ENCODE data around the gene RHBDL2.
"Not testable (repeated sequence)": the region's sequence is repeated elsewhere in the genome, so short reads cannot be mapped to it uniquely, and the experiment has no call there.

The RHBDL2 gene, protein sequence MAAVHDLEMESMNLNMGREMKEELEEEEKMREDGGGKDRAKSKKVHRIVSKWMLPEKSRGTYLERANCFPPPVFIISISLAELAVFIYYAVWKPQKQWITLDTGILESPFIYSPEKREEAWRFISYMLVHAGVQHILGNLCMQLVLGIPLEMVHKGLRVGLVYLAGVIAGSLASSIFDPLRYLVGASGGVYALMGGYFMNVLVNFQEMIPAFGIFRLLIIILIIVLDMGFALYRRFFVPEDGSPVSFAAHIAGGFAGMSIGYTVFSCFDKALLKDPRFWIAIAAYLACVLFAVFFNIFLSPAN

DNA sequence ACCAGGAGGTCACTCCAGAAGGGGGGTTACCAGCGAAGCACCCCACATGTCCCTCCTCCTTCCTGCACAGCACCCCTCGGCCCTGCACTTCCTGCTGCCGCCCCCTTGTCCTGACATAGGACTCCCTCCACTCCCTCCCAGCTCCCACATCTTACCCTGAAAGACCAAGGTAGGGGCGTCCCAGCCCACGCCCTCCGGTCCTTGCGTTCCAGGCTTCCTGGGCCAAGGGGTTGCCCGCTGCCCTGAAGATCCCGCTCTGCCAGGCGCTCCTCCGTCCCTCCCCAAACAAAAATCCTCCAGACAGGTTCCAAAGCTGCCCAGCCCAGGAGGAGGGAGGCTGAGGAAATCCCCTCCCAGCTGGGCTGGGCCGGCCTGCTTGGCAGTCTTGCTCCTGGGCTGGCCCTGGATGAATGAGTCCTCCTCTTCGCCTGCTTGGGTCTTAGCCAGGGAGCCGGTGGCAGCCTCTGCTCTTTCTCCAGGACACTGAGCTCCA, at the start of gene RHBDL2:
RHBDL2 (minus strand) TSS at position 304 of the 493 bp plus-strand sequence. CDS start 22,618 bp downstream, outside the sequence.
- FAIRE-seq: no peak

DNA sequence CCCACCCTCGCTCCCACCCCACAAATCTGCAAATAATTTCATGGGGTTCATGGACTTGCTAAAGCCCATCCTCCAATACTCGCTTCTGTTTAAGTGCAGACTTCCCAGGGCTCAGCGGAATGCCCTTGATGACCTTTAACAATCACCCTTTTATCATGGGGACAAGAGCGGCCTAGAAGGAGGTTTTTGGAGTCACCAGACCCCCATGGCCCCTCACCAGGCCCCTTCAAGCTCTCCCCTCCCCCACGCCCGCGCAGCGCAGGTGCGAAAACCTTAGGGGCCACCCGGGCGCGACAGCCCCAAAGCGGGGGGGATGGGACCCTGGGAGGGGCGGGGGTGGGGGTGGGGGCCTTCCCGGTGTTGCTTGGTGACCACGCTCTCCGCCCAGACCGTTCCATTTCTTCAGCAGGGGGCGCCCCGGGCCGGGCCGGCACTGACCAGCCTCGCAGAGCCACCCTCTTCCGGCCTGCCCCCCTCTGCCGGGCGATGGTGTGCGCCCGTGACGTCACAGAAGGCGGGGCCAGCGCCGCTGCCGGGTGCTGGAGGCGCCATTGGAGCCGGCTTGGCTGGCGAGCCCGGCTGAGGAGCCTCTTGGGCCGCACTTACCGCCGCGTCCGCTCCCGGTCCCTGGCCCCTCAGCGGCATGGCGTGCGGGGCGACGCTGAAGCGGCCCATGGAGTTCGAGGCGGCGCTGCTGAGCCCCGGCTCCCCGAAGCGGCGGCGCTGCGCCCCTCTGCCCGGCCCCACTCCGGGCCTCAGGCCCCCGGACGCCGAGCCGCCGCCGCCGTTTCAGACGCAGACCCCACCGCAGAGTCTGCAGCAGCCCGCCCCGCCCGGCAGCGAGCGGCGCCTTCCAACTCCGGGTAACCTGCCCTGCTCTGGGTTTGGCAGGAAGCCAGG, 49.4 kb upstream of the RHBDL2 start, which contains the start of gene AKIRIN1:
AKIRIN1 (plus strand) TSS at position 539 of the 900 bp plus-strand sequence; CDS start at position 644, 105 bp downstream.
- no peak for FAIRE-seq

DNA sequence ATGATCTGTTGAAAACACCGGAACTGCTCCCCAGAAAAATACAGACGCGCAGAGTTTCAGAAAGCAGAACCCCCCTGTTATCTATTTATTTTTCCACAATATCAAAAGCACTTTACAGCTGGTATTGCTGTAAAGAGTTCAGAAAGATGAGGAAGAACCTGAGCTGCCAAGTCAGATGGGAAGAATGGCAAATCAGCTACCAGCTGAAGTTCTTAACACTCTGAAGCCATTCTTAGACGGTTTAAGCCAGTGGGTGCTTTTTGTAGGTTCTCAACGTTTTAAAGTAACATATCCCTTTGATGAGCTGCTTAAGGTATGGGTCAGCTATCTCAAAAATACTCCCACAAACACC, 48.7 kb upstream of the RHBDL2 start:
- no peak for FAIRE-seq

DNA sequence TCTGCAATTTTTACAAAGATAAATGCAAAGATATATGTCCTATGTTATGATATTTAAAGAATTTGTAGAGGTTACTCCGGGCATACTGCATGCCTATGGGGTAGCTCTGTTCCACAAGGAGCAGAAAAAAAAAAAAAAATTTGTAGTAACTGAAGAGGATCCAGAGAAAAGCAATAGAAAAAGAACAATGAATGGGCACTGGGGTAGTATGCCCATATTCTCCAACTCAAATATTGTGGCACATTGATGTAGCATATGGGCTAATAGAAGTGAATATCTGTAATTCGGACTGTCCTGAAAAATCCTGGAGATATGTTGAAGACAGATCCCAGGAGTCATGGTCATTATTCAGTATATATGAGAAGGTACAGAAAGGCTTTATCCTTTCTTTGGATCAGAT, 48.3 kb upstream of the RHBDL2 start:
- no peak for FAIRE-seq

DNA sequence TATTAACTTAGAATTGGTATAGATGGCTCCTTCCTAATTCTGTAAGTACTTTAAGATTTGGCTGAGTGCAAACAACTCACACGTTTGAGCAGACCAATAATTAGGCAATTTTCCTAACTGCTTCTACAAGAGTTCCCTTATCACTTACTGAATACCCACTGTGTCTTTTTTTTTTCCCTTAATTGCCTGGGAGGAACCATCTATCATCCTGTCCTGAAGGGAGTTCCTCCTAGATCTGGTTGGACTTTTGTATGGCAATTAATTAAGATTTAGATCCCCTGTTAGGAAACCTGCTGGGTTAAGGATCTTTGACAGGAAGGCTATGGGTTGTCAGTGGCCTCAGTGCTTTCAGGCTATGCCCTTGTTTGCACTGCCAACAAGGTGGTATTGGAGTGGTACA, 37.8 kb upstream of the RHBDL2 start:
- not testable (repeated sequence) for FAIRE-seq

DNA sequence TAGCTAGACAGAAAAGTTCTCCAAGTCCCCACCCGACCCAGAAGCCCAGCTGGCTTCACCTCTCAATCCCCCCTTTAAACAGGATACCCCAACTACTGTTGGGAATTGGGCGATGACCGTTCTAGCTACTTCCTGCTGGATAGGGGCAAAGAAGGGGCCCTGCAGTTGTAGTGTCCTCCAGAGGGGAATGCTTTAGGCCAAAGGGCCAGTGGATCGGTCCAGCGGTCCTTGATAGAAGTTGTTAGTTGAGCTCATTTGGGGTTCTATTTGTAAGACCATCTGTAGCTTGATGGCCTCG, 36.6 kb upstream of the RHBDL2 start:
- not testable (repeated sequence) for FAIRE-seq

DNA sequence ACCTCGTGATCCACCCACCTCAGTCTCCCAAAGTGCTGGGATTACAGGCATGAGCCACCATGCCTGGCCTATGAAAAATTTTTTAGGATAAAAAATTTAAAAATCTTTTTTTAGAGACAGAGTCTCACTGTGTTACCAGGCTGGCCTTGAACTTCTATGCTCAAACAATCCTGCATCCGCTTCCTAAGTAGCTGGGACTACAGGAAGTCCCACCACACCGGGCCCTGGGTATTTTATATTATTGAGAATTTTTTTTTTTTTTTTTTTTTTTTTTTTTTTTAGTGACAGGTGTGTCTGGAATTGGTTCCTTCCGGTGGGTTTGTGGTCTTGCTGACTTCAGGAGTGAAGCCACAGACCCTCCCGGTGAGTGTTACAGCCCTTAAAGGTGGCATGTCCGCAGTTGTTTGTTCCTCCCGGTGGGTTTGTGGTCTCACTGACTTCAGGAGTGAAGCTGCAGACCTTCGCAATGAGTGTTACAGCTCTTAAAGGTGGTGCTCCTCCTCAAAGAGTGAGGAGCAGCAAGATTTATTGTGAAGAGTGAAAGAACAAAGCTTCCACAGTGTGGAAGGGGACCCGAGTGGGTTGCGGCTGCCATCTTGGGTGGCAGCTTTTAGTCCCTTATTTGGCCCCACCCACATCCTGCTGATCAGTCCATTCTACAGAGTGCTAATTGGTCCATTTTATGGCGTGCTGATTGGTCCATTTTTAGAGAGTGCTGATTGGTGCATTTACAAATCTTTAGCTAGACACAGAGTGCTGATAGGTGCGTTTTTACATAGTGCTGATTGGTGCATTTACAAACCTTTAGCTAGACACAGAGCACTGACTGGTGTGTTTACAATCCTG, 36.0 kb upstream of the RHBDL2 start:
- not testable (repeated sequence) for FAIRE-seq

DNA sequence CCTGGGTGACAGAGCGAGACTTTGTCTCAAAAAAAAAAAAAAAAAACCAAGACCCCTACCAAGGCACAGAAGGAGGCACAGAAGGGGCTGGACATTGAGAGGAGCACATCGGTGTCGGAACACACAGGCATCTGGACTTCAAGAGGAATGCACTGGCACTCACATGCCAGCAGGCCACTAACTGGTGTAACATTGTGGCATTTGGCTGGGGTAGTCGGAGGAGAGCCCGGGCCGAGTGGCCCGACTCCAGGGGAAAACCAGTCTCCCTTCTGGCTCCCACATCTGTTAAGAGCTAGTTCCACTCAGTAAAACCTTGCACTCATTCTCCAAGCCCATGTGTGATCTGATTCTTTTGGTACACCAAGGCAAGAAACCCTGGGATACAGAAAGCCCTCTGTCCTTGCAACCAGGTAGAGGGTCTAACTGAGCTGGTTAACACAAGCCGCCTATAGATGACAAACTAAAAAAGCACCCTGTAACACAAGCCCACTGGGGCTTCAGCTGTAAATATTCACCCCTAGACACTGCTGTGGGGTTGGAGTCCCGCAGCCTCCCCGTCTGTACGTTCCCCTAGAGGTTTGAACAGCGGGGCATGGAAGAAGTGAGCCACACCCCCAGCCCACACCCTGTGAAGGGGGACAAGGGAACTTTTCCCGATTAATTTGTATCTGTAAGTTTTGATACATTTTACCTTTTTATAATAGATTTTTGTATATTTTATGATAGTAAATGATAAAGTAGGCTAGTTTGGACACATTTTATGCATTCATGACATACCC, 32.2 kb upstream of the RHBDL2 start:
- no peak for FAIRE-seq

DNA sequence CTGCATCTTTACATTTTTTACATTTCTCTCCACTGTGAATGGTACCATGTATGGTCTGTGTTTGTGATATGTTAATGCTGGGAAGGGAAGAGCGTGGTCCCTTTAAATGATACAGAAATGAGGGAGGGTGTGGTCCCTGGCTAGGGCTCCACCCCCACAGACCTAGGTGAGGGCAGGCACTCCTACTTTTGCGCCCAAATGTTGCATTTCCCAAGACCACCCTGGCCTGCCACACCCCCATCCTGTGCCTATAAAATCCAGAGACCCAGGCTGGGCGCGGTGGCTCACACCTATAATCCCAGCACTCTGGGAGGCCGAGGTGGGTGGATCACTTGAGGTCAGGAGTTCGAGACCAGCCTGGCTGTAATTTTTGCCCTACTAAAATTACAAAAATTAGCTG, 31.5 kb upstream of the RHBDL2 start:
- FAIRE-seq: not testable (repeated sequence)

DNA sequence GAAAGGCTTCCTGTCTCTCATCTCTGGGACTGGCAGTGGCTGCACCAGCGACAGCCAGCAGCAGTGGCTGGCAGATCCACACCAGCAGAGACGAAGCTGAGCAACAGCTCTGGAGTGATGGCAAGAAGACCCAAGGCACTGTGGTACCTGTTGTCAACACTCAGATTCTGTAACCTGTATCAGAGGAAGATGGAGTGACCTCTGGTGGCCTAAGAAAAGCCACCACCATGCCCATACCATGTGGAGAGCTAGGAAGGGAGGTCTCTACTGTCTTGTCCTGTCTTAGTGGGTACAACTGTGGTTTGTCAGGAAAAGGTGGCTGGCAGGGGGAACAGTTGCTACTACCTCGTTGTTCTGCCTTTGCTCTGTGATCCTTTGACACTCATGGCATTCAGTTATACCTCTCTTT, 22.5 kb upstream of the RHBDL2 start:
- FAIRE-seq: no peak

DNA sequence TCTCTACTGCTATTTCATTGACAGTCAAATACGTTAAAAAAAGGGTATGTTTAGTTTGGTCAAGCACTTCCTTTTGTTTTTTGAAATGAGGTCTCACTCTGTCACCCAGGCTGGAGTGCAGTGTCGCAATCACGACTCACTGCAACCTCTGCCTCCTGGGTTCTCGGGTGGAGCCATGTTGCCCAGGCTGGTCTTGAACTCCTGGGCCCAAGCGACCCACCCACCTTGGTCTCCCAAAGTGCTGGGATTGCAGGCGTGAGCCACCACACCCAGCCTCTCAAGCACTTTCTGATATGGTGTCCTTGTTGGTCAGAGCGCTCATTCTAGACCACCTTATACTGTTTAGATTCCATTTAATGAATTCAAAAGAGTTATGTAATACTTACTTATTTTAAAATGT, 20.9 kb upstream of the RHBDL2 start:
- no peak for FAIRE-seq

DNA sequence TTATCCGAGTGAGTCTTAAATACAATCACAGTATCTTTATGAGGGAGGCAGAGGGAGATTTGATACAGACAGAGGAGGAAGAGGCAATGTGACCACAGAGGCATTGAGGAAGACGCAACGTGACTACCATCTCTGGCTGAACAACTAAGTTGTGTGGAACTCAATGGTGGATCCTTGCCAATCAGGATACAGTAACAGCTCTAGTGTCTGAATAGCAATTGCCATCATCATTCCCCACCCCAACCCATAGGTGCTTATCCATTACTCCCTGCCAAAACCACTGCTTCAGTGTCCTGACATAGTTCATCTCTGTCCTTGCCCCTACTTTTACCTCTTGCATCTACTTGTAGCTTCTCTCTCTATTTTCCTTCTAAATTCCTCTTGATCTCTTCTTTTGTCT, 20.5 kb upstream of the RHBDL2 start:
- FAIRE-seq: no peak

DNA sequence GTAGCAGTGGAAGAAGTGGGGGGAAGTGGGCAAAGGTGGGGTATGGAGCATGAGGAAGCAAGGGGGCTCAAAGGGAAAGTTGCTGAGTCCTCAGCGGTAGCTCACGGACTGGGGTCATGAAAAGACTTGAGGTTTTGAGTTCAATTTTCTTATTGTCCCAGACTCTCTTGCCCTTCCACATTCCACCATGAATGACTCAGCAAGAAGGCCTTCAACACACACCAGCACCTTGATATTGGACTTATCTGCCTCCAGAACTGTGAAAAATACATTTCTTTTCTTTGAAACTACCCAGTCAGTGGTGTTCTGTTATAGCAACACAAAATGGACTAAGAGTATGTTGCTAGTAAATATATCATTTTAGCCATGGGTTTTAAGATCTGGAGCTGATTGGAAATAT, 17.3 kb upstream of the RHBDL2 start:
- no peak for FAIRE-seq

DNA sequence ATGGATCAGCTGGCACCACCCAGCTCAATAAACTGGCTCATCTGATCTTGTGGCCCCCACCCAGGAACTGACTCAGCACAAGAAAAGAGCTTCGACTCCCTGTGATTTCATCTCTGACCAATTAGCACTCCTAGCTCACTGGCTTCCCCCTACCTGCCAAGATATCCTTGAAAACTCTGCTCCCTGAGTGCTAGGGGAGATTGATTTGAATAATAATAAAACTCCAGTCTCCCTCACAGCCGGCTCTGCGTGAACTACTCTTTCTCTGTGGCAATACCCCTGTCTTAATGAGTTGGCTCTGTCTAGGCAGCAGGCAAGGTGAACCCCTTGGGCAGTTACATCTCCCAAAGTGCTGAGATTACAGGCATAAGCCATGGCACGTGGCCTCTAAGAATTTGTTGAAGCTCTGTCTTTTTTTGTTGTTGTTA, 11.8 kb upstream of the RHBDL2 start:
- FAIRE-seq: no peak

DNA sequence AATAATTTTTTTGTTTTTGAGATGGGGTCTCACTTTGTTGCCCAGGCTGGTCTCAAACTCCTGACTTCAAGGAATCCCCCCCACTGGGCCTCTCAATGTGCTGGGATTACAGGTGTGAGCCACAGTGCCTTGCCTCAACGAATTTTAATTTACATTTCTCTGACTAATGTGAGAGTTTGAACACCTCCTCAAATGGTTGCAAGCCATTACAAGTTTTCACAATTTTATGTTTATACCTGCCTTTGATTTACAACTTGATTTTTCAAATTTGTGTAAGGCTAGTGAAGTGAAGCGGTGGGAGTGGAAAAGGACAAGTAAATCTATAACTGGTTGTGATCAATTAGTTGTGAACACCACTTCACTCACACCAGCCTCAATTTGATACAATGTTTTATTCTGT, 8.9 kb upstream of the RHBDL2 start:
- no peak for FAIRE-seq

DNA sequence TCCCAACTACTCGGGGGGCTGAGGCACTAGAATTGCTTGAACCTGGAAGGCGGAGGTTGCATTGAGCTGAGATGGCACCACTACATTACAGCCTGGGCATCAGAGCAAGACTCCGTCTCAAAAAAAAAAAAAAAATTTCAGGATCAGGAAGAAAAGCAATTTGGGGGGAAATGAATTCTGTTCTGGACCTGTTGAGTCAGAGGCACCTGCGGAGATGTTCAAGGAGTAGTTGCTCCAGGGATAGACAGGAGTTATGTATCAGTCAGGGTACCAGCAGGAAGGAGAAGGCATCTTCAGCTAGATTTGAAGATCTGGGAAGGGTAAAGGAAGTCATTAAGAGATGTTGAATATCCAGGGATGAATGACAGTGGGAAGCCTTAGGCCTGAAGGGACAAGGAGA, 2.9 kb upstream of the RHBDL2 start:
- FAIRE-seq: no peak

DNA sequence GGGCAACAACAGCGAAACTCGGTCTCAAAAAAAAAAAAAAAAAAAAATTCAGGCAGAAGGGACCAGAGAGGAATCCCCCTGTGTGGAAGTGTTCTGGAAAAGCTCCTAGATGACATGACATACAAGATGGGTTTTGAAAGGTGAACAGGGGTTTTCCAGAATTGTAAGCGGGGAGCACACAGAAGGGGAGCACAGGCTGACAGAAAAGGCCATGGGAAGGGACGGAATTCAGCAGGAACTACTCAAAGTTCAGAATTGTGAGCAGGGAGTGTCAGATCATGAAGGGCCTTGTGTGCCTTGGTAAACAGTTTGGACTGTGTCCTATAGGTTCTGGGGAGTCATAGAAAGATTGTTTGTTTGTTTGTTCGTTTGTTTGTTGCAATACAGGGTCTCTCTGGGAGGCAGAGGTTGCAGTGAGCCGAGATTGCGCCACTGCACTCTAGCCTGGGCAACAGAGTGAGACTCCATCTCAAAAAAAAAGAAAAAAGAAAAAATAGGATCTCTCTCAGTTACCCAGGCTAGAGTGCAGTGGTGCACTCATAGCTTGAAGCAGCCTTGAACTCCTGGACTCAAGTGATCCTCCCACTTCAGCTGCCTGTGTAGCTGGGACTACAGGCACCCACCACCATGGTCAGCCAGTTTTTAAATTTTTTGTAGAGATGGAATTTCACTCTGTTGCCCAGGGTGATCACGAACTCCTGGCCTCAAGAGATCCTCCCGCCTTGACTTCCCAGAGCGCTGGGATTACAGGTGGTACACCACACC, 1.2 kb upstream of the RHBDL2 start:
- no peak for FAIRE-seq

DNA sequence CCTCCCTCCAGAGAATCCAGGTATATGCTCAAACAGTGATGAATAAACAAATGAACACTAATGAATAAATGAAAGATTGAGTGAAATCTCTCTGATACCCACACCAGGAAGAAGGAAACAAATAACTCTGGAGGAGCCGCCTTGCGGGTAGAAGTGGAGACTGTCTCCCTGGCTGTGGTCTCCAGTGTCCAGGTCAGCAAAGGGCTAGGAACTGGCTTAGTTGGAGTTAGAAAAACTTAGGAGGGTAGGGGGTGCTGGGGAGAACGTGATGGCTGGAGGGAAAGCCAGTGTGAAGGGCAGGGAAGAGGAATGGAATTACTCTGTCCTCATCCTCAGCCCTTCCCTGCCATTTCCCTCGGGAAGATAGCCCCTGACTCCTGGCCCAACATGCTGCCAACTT, 537 bp downstream of the RHBDL2 start:
- no peak for FAIRE-seq

DNA sequence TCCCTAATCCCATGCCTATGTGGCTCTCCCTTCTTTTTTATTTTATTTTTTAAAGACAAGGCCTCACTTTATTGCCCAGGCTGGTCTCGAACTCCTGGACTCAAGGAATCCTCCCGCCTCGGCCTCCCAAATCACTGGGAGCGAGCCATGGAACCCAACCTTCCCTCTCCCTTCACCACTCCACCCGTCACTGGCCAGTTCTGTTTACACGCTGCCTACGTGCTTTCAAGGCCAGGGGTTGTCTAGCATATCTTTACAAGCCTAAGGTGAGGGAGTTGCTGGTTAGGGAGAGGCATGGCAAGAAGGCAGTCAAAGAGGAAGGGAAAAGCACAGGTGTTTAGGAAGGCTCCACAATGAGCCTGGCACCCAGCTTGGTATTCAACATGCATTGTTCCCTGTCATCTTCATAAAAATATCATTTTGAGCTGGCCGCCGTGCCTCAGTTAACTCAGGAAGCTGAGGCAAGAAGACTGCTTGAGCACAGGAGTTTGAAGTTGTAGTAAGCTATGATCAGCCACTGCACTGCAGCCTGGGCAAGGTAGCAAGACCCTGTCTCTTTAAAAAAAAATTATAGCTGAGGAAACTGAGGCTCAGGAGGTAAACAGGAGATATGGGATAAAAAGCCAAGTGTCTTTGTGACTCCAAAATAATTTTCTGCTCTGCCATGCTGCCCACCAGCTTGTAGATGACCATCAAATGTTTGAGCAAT, 1.1 kb downstream of the RHBDL2 start:
- FAIRE-seq: no peak

DNA sequence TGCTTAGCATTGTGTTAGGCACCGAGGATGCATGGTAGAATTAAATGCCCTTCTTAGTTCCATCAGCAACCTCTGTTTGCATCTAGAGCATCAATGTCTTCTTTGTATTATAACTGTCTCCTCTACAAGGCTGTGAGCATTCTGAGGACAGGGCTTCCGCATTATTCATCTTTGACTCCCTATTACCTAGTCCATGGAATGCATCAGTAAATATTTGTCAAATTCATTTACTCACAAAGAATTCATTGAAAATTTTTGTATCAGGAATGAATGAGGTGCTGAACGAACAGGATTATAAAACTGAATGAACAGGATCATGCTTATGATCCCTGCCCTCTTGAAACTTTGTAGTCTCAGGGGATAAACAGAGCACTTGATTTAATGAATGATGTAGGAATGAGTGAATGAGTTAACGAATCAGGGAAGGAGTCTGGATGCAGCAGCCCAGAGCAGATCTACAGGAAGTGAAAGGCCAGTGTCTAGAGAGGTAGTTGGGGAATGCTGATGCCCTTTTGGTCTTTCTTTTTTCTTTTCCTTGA, 2.8 kb downstream of the RHBDL2 start:
- FAIRE-seq: no peak

DNA sequence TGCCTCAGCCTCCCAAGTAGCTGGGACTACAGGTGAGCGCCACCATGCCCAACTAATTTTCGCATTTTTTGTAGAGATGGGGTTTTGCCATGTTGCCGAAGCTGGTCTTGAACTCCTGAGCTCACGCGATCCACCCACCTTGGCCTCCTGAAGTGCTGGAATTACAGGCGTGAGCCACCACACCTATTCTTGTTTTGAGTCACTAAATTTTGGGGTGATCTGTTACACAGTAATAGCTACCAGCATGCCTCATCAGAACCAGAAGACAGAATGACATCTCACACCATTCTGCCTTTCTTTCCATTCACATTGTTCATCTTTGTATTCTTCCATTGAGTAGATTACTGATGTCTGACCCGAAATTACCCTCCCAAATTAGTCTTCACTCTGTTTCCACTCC, 9.1 kb downstream of the RHBDL2 start:
- no peak for FAIRE-seq
